Stimulated activated CD8-positive, alpha-beta memory T cell treated with anti-CD3 and anti-CD28 coated beads, Interleukin-2, amount 100 ng/mL, for 48 hours (primary cell): ENCODE results near the gene MR1.

Experiments used
- DNase-seq, 2 donors: peaks; one replicate each; pipeline ENCODE4 v3.0.0-alpha.2; 2020; ENCODE audit warnings: low read depth in 2 of 2

MR1 gene

GRCh38 chr1:181108304-181108867, 74.6 kb downstream of the MR1 start:
- no peak for DNase-seq

GRCh38 chr1:181110013-181110412, 76.2 kb downstream of the MR1 start:
- DNase-seq = no peak
